HuH-7.5 (cell line): ENCODE results near the gene CAPN9.
"Not testable (repeated sequence)": the region's sequence is repeated elsewhere in the genome, so short reads cannot be mapped to it uniquely, and the experiment has no call there.

ENCODE experiments used
- DNase-seq: peaks from one replicate; pipeline ENCODE4 v3.0.0; 2011; ENCODE audit warnings: low spot score

Gene CAPN9

DNA sequence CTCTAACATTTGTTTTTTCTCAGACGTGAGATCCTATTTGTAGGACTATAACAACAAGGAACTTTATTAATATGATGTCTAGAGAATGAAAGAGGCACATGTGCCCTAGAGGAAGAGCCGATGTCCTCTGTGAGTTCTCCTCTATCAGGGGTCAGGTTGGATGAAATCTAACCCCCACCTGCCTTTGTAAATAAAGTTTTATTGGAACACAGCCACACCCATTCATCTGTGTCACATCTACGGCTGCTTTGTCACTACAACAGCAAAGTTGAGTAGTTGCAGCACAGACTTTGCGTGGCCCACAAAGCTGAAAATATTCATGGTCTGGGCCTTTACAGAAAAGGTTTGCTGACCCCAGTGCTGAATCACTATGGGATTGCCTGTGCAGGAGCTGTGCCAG lies 571 bp upstream of the CAPN9 start:
- no peak for DNase-seq

DNA sequence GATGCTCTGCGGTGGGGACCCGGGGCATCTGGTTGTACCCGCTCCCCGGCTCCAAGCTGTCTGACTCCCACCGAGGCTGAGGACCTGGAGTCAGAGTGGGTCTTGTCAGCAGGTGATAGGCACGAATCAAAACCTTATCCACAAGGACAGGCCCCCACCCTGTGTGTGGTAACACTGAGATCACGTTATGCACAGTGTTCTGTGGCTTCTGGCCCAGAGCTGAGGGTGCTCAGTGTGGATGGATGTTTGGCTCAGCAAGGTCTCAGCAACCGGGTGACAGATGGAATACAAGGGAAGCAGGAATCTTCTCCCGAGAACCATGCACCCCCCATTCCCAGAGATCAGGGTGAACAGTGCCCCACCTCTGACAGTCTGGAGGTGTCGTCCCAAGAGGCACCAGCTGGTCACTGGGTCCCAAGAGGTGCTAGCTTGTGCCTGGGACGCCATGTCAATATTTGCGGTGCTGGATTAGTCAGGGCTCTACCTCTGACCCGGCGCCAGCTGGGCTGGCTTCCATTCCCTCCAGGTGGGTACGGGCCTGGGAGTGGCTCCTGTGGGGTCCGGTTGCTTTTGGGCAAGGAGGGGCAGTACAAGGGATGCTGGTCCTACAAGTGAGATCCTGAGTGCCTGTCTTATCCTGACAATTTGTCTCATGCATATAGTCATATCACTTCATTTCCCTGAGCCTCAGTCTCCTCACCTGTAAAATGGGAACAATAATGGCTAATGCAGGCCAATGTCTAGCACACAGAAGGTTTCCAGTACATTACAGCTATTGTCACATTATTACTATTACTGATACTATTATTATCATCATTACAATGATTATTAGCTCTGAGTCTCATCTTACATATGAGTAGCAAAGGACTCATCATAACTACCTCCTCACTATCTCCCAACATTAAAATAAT lies 957 bp downstream of the CAPN9 start:
- DNase-seq, result no peak

DNA sequence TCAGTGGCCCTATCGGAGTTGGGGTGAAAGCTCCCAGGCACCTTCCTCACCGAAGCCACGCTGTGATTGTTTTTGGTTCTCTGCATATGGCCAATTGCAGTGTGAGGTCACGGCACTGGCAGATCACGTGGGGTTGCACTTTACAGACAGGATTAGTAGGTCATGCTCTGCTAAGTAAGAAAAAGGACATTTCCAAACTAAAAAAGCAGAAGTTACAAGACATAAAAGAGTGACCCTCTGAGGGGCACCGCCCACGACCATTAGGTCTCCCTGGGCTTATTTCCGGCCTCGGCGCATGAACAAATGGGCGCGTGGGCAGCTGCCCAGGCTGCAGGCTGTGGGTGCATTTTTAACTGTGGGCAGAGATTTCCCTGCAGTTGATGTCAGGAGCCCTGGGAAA lies 2.0 kb downstream of the CAPN9 start:
- DNase-seq, result no peak

DNA sequence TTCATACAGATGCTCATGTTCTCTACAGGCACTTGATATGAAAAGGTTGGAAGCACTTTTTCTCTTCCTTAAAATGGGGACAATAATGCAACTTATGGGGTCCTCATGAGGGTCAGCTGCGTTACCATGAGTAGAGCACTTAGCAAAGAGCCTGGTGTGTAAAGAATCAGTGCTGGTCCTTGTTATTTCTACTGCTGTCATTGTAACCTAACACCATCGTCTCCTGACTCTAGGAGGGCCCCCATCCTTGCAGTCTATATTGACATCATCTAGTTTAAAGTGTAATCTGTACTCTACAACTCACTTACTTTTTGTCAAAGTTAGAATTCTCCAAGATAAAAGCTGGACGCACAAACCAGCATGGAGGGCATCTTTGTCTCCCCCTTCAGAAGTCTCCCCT lies 2.4 kb downstream of the CAPN9 start:
- no peak for DNase-seq

DNA sequence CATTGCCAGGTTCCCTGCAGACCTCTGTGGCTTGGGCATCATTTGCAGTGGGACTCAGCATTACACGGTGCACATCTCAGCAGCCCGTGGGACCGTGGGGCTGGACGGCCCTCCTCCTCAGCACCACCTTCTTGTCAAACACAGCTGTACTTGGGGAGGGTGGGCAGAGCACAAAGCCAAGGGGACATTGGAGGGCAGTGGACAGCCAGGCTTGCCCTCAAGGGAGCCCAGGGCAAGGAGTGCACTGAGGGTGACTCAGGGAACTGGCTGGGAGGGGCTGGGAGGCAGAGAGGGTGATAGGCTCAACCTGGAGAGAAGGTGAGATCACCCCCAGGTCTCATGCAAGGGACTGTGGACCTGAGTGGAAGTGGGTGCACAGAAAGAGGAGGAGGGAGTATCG lies 3.4 kb downstream of the CAPN9 start:
- no peak for DNase-seq

DNA sequence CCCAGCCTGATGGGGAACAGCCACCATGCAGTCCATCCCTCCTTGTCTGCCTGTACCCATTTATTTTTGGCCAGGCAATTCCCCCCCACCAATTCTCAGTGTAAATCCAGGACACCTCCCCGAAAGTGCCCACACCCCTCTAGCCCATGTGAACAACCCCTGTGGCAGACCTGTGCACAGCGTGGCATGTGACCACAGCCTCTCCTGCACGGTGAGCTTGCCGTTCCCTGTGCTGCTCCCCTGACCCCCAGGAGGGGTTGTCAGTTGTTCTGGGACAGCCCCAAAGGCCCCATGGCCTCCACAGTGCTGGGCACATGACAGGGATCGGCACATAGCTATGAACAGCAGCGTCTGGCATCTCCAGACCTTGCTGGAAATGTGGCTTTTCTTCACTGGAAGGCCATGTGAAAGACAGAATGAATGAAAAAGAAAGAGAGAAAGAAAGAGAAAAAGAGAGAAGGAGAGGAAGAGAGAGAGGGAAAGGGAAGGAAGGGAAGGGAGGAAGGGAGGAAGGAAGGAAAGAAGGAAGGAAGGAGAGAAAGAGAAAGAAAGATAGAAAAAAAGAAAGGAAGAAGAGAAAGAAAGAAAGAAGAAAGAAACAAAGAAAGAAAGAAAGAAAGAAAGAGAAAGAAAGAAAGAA lies 3.9 kb downstream of the CAPN9 start:
- DNase-seq, result no peak

DNA sequence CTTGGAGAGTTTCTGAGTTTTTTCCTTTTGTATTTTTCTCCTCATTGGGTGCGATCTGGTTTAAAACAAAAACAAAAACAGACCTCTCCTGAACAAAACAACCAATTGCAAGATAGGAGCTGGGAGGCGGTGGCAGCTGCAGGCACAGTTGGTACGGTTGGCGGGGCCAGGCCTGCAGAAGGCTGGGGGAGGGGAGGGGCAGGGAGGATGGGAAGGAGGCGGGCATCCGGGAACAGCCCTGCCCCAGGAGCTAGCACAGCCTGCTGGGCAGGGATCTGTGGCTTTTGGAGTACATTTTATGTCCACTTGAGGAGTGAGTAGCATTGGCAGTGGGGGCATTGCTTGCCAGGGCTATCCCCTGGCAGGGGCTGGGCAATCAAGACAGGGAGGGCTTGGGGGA lies 5.2 kb downstream of the CAPN9 start:
- DNase-seq, result no peak

DNA sequence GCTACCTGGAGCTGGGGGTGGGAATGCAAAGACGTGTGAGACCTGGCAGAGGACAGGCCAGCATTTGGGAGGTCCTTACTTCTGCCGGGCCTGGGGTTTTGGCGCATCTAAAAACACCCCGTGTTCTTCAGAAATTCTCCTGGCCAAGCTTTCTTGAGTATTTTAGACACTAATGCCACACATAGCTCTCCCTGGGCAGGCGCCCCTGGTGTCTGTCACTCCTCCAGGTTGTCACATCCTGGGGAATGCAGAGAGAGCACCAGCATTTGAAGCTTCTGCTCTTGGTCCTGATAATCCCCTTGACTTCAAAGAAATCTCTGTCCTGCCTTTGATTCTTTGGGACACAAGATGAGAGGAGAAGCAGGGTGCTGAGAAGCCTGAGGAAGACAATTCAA lies 6.0 kb downstream of the CAPN9 start:
- DNase-seq, result no peak

DNA sequence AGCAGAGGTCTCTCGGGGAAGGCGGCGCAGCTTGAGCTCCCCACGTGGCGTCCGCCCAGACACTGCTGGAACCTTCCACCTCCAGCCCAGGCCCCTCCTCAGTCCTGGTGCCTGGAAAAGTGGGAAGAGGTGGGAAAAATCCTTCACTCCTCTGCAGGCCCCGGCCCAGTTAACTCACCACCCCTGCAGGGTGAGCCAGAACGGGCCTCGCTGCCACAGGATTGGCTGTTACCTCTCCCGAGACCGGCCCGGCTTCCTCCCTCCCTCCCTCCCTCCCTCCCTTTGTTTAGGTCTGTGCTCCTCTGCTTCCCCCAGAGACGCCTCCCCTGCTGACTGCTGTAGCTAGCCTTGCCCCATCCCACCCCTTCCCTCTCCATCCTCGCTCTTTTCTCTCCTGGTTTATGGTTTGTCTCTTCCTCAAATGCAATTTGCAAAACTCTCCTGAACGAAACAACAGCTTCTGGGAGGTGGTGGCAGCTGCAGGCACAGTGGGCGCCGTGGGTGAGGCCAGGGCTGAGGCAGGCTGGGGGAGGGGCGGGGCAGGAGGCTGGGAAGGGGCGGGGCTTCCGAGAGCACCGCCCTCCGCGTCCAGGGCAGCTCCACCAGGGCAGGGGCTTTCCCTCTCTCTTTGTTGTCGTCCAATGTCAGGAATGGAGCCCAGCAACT lies 6.5 kb downstream of the CAPN9 start:
- DNase-seq, result no peak

DNA sequence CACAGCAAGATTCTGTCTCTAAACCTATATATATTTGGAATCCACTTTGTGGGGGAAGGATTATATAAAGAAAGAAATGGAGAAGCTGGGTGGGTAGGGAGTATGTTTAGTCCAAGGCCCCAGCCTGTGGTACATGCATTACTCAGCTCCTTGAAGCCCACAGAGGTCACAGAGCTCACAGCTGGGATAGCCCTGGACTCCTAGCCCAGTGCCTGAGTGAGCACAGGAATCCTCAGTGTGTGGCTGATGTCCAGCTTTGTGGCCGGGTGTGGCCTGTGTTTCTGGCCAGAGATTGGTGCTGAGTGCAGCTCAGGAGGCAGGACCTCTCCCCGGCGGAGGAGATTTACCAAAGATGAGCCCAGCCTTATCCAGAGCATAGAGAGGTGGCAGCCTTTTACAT lies 7.6 kb downstream of the CAPN9 start:
- no peak for DNase-seq

DNA sequence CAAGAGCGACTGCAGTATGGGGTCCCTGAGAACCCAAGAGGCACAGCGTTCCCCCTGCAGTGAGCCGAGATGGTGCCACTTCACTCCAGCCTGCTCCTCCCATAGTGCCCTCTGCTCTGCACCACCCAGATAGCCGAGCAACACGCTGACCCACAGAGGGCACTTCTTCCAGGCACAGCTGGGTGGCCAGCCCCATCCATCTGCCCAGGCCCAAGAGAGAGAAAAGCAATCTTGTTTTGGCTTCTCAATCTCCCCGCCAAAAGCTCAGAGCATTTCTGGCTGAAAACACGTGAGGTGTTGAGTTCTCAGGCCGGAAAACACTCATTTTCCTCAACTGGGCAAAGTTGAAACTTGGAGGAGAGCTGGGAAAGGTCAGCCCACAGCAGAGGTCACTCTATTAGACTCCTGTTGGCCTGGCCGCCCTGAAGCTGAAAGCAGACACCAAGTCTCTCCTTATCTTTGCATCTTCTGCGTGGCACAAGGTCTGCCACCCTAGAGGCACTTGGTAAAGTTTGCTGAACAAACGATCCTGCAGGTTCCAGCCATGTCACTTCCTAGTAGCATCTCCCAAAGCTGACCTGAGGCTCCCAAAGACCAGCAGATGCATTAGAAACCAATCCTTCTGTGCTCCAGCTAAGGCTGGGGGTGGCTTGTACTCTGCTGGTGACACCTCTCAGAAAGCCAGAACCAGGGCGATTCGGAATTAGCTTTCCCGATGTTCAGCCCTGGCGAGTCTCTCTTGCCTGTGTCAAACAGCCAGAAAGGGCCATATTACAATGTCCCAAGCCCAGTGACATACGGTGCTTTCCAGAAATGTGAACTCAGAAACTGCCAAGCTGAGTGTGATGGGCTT lies 10.9 kb downstream of the CAPN9 start:
- no peak for DNase-seq

DNA sequence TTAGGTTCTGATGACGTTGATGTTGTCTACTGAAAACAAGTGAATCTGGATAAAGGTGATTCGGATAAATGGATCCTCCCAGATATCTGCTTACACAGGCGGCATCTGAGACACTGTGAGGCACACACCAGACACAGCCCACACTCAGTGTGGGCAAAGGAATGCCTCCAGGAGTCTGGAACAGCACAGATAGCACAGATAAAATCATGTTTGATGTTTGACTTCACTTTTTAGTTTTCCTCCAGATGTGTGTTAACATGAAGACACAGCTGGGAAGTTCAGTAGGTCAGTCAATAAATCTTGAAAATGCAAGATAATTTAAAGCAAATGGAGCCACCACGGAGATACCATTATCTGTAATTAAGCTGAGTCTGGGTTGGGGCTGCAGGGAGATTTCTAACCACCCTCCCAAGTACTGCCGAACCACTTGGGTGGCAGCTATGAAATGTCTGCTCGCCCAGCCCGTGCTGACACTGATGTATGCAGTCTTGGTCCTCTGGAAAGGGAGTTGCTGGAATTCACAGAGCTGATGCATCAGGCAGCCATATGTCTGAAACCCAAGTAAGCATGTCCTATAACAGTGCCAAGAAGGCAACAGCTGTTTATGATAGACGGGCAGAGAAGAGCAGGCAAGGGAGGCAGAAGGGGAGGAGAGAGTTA lies 11.7 kb downstream of the CAPN9 start:
- no peak for DNase-seq

DNA sequence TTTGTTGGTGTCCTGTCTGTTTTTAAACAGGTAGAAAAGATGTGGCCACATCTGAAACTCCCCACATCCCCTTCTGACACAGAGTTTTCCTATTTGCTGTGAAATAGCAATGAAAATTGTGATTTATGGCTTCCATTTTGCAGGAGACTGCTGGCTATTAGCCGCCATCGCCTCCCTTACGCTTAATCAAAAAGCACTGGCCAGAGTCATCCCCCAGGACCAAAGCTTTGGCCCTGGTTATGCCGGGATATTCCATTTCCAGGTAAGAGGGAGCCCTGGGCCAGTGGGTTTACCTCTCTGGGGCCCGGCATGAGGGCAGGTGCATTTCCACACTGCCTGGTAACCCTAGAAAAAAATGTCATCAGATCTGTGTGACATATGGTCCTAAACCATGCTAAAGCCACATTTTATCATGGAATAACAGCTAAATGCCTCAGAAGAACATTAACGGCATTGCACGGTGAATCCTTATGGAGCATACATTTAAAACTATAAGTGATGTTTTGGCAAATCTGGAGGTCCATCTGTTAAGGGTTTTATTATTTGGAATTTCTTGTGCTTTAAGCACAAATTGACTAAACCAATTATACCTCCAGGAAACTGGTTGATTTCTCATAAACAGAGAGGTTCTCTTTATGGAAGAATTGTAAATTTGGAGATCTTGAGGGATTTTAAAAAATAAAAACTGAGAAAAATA lies 12.3 kb downstream of the CAPN9 start:
- DNase-seq, result no peak

DNA sequence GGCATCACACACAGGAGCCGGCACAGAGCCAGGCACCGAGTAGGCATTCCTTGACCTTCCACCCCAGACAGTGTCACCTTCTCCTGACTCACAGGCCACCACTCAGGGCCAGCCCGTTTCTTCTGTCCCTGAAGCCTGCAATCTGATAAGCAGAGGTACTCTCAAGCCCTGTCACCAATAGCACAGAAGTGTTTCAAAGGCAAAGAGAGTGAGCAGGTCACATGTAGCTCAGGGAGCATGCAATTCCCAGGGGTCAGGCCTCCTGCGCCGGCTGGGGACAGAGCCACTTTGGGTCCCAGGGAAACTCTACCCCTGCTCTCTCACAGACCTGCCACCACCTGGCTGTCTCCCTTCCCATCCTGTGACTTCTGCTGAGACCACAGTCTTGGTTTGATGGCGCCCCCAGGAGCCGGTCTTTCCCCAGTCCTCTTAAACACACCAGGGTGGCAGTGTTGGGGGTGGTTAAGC lies 13.2 kb downstream of the CAPN9 start:
- DNase-seq, result peak; percentile 60

DNA sequence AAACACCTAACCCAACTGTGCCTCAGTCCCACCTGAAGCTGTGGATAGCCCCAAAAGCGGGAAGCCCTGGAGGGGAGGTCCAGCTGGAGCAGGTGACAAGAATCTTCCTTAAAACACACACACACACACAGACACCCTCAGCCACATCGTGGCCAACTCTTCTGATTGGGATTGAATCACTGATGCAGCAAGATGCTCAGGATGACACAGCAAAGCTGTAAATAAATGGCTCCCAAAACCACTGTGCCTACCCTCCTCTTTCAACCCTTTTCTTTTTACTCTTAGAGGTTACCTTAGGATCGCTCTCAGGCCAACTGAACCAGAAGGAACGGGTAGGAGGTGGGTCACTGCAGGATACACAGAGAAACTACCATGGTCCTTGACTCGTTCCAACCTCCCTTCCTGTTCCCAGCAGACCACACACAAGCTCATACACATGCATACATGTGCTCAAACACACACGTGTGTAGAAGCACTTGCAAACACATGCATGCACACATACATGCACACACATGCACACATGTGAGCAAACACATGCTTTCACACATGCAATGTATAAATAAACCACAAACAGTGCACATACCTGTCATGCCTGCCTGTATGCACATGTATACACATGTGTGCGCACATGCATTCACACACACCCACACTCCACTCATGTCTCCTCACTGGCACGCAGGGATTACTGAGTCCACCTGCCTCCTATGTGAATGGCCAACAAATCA lies 14.4 kb downstream of the CAPN9 start:
- no peak for DNase-seq

DNA sequence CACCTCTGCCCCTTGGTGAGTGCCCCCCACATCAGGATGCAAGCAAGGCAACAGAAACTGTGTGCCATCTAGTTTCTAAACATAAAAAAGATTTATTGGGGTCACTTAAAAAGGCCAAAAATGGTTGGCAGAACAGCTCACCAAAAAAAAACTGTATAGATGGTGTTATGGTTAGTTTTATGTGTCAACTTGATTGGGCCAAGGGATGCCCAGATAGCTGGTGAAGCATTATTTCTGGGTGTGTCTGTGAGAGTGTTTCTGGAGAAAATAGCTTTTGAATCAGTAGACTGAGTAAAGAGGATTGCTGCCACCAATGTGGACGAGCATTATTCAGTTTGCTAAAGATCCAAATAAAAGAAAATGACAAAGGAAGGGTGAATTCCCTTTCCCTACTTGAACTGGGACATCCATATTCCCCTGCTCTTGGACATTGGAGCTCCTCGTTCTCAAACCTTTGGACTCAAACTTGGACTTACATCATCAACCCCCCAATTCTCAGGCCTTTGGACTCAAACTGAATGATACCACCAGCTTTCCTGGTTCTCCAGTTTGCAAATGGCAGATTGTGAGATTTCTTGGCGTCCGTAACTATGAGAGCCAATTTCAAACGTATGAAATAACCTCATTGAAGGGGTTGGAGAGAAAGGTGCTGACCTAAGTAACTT lies 16.9 kb downstream of the CAPN9 start:
- no peak for DNase-seq

DNA sequence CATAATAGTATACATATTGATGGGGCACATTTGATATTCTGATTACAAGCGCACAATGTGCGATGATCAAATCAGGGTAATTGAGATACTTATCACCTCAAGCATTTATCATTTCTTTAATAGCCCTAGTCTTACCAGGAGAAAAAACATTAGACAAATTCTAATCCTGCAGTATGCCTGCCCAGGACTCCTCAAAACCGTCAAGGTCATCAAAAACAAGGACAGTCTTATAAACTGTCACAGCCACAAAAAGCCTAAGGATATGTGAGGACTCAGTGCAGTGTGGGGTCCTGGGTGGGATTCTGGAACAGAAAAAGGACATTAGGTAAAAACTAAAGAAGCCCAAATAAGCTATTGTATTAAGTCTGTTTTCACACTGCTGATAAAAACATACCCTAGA lies 19.1 kb downstream of the CAPN9 start:
- no peak for DNase-seq

DNA sequence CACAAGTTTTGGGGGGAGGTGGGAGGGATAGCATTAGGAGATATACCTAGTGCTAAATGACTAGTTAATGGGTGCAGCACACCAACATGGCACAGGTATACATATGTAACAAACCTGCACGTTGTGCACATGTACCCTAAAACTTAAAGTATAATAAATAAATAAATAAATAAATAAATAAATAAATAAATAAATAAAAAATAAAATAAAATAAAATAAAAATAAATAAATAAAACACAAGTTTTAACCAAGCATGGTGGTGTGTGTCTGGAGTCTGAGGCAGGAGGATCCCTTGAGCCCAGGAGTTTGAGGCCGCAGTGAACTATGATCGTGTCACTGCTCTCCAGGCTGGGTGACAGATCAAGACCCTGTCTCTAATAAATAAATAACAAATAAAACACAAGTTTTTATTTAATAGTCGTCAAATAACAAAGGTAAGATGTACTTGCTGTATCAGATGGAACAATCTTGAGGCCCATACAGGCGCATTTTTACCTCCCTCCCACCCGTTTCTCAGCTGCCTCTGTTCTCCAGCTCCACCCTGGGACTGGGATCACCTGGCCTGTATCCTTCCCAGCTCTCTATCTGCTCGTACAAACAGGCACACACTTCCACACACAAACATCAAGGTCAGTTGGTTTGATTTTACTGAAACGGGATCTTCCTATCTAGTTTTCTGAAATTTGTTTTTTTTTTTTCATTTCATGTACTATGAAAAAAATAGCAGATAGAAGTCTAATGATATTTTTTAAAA lies 20.8 kb downstream of the CAPN9 start:
- not testable (repeated sequence) for DNase-seq
